ENCODE results near the gene PKN2. TPM values are rescaled to one million over a fixed set of nuclear protein-coding genes. Genes with fewer than 3 reads are reported as not detected.

PKN2 gene
- total RNA-seq, 1 experiment from 2014 or later: 32.5 TPM

DNA sequence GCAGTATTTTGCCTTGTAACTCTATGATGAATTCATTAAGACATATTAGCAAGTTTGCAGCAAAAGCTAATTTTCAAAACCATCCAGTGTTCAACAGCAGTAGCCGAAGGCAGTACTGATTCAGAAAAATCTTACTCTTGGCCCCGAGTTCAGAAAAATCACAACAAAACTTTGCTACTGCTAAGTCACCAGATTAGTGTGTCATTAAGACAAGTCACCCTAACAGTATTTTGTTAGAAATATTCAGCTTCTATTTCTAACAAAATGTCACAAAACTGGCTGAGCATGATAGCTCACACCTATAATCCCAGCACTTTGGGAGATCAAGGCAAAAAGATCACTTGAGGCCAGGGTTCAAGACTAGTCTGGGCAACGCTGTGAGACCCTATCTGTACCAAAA is 199.1 kb downstream of the PKN2 start:
- H3K56ac ChIP-seq (ENCODE audit: insufficient read length, low read depth, low read length): no peak overlapping the region
- Mint-ChIP-seq H3K9me3 (no peaks in the 10 kb centered on the region), H3K4me1 (no peaks in the 10 kb centered on the region), H3K36me3 (ENCODE audit: insufficient read depth in 1 of 3, low read depth in 3 of 3) (peaks cover 0 to 22% (median 12%) of the 10 kb centered on the region in 3 experiments; a peak in 4 of 7 replicates), H3K4me3 (no peak overlapping the region), H3K27me3 (ENCODE audit: low read depth) (no peaks in the 10 kb centered on the region), H3K27ac (no peak overlapping the region)
- no peaks in the 10 kb centered on the region for H3K79me1 ChIP-seq (ENCODE audit: insufficient read depth, low read depth, low read length, poor library complexity, severe bottlenecking)
- H3K27me3 ChIP-seq (ENCODE audit: insufficient read depth, low read length): no peaks in the 10 kb centered on the region
- H2AFZ ChIP-seq (ENCODE audit: low read length): no peak overlapping the region
- H3K23ac ChIP-seq (ENCODE audit: insufficient read length, low read depth, low read length): no peak overlapping the region
- no peaks in the 10 kb centered on the region for H3K4me1 ChIP-seq (ENCODE audit: insufficient read depth, low read length)
- H2BK120ac ChIP-seq (ENCODE audit: low read depth, low read length, poor library complexity, severe bottlenecking): no peak overlapping the region
- H3K79me2 ChIP-seq (ENCODE audit: insufficient read depth, low read length): no peaks in the 10 kb centered on the region
- no peak overlapping the region for H3K9ac ChIP-seq (ENCODE audit: extremely low read depth, insufficient read length, low read length)
- no peak overlapping the region for H4K8ac ChIP-seq (replicated peaks; ENCODE audit: insufficient read length, low read depth, low read length)
- DNase-seq: no peak
- H3T11ph ChIP-seq (ENCODE audit: low read length): no peak overlapping the region
- no peak overlapping the region for H3K14ac ChIP-seq (ENCODE audit: insufficient read depth, low read length)
- TF ChIP-seq, protein P1, sequence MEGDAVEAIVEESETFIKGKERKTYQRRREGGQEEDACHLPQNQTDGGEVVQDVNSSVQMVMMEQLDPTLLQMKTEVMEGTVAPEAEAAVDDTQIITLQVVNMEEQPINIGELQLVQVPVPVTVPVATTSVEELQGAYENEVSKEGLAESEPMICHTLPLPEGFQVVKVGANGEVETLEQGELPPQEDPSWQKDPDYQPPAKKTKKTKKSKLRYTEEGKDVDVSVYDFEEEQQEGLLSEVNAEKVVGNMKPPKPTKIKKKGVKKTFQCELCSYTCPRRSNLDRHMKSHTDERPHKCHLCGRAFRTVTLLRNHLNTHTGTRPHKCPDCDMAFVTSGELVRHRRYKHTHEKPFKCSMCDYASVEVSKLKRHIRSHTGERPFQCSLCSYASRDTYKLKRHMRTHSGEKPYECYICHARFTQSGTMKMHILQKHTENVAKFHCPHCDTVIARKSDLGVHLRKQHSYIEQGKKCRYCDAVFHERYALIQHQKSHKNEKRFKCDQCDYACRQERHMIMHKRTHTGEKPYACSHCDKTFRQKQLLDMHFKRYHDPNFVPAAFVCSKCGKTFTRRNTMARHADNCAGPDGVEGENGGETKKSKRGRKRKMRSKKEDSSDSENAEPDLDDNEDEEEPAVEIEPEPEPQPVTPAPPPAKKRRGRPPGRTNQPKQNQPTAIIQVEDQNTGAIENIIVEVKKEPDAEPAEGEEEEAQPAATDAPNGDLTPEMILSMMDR (conservative IDR thresholded peaks at IDR 0.05): no peak
- no peak overlapping the region for H4K5ac ChIP-seq (ENCODE audit: insufficient read length, low read depth, low read length)
- no peaks in the 10 kb centered on the region for H3K23me2 ChIP-seq (ENCODE audit: insufficient read length, low read depth, low read length, poor library complexity, severe bottlenecking)
- no peaks in the 10 kb centered on the region for H4K20me1 ChIP-seq (ENCODE audit: control insufficient read depth, insufficient read depth, insufficient read length)
- H2BK12ac ChIP-seq (ENCODE audit: insufficient read length, low read depth, low read length): no peak overlapping the region
- no CpG with 5 or more reads among the region's 3 CpGs for WGBS (ENCODE audit: extremely low coverage, insufficient read length, low lambda C conversion rate)
- H2BK20ac ChIP-seq (ENCODE audit: low read depth, low read length, poor library complexity, severe bottlenecking): no peak overlapping the region
- no peaks in the 10 kb centered on the region for H3K9me3 ChIP-seq (ENCODE audit: control insufficient read depth, low read depth, low read length)
- no peak overlapping the region for H3K18ac ChIP-seq (ENCODE audit: insufficient read length, low read depth, low read length)
- no peak overlapping the region for H3K4ac ChIP-seq (ENCODE audit: low read depth, low read length)
- H2BK15ac ChIP-seq (ENCODE audit: low read depth, low read length): no peak overlapping the region
- H2AK5ac ChIP-seq (ENCODE audit: insufficient read length, low read length): no peak overlapping the region
- H3K27ac ChIP-seq (ENCODE audit: insufficient read length, low read depth, low read length): no peak overlapping the region
- H4K91ac ChIP-seq (ENCODE audit: insufficient read length, low read depth, low read length): no peak overlapping the region
- H3K4me2 ChIP-seq (ENCODE audit: insufficient read depth, insufficient read length, low read length): no peak overlapping the region
- H2BK5ac ChIP-seq (ENCODE audit: insufficient read length, low read length): no peak overlapping the region

Other genes starting within 250 kb of the PKN2 start
- gene GTF2B, start 207.3 kb downstream of the PKN2 start, total RNA-seq (2021): 23.2 TPM in 2 replicates